Hepatocyte (in vitro differentiated cells): Measurements from ENCODE around the gene B4GALT2.

ENCODE experiments used
- EZH2phosphoT487 ChIP-seq: fragments of 200-600 bp; sonication (generic); IDR thresholded peaks from one replicate; pipeline ENCODE4 v1.6.1; 2018; ENCODE audit warnings: antibody characterized with exemption, mild to moderate bottlenecking, low read depth, moderate library complexity; ENCODE audit not compliant: unreplicated experiment, severe bottlenecking
- TF ChIP-seq, protein P1 (sequence below): fragments of 200-600 bp; sonication (generic); IDR thresholded peaks from 2 replicates; pipeline ENCODE4 v1.5.1; 2016; ENCODE audit warnings: antibody characterized with exemption, mild to moderate bottlenecking; ENCODE audit not compliant: poor library complexity

DNA sequence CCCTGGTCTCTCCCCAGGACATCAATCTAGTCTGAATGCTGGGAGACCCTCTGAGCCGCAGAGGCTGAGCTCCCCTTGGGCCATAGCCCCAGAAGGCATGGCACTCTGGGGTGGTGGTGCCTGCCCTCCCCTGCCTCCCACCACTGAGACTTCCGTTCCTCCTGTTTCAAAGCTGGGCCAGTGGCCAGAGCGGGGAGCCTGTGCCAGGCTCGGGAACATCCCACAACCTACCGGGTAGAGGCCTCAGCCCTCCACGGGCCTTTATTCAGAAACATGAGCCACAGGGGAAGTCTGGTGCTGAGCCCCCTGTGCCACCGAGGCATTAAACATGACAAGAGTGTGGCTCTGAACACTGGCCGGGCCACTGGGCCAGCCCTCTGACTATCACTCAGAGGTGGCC, 20.4 kb downstream of the B4GALT2 start:
- TF ChIP-seq, protein P1, sequence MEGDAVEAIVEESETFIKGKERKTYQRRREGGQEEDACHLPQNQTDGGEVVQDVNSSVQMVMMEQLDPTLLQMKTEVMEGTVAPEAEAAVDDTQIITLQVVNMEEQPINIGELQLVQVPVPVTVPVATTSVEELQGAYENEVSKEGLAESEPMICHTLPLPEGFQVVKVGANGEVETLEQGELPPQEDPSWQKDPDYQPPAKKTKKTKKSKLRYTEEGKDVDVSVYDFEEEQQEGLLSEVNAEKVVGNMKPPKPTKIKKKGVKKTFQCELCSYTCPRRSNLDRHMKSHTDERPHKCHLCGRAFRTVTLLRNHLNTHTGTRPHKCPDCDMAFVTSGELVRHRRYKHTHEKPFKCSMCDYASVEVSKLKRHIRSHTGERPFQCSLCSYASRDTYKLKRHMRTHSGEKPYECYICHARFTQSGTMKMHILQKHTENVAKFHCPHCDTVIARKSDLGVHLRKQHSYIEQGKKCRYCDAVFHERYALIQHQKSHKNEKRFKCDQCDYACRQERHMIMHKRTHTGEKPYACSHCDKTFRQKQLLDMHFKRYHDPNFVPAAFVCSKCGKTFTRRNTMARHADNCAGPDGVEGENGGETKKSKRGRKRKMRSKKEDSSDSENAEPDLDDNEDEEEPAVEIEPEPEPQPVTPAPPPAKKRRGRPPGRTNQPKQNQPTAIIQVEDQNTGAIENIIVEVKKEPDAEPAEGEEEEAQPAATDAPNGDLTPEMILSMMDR, result no peak
- no peak for TF ChIP-seq EZH2phosphoT487
